Suprapubic skin (tissue), 4 donors: ENCODE data around the gene TUT1. TPM values are rescaled to one million over a fixed set of nuclear protein-coding genes. Genes with fewer than 3 reads are reported as not detected.

ENCODE experiments used
- DNase-seq, 2 donors: peaks; one replicate each; pipeline ENCODE4 v3.0.0-alpha.2; 2019; ENCODE audit warnings: low spot score in 2 of 2
- H3K27ac ChIP-seq: fragments of 200-600 bp; sonication (generic); one replicate; pipeline ENCODE4 v1.5.1; 2019
- H3K27me3 ChIP-seq: fragments of 200-600 bp; sonication (generic); one replicate; pipeline ENCODE4 v1.5.1; 2019
- H3K36me3 ChIP-seq: fragments of 200-600 bp; sonication (generic); one replicate; pipeline ENCODE4 v1.5.1; 2019
- H3K4me1 ChIP-seq: fragments of 200-600 bp; sonication (generic); one replicate; pipeline ENCODE4 v1.5.1; 2019
- H3K4me3 ChIP-seq: fragments of 200-600 bp; sonication (generic); one replicate; pipeline ENCODE4 v1.5.1; 2019; ENCODE audit warnings: mild to moderate bottlenecking
- H3K9me3 ChIP-seq: fragments of 200-600 bp; sonication (generic); one replicate; pipeline ENCODE4 v1.5.1; 2019
- EP300 ChIP-seq: sonication (generic); formaldehyde crosslinking; IDR thresholded peaks from one replicate; pipeline ENCODE4 v1.6.1; 2017; ENCODE audit warnings: antibody characterized with exemption
- POLR2A ChIP-seq, 2 donors: fragments of 450-650 bp; IDR thresholded peaks; one replicate each; pipeline ENCODE4 v1.6.1; 2017; ENCODE audit warnings: antibody characterized with exemption in 2 of 2, mild to moderate bottlenecking in 2 of 2, moderate library complexity in 2 of 2
- POLR2AphosphoS5 ChIP-seq, 3 donors: sonication (generic); formaldehyde crosslinking; IDR thresholded peaks; one replicate each; pipeline ENCODE4 v1.6.1; 2017; ENCODE audit warnings: antibody characterized with exemption in 3 of 3
- WGBS: methylation state at CpG from one replicate; pipeline ENCODE4 v1.1.5; 2018; 5-methylcytosine and 5-hydroxymethylcytosine counted together
- total RNA-seq, 4 donors: library from RNA; depleted of rRNA; stranded (reverse); fragments of >200 nt; gene quantifications; one replicate each; pipeline ENCODE4 v1.1.0, GENCODE V29; 2016
- TF ChIP-seq, protein P1 (sequence below), 2 donors: fragments of 200-600 bp in 1 of 2; fragments of 450-650 bp in 1 of 2; sonication (generic) in 1 of 2; IDR thresholded peaks; one replicate each; pipeline ENCODE4 v1.5.1; 2016 to 2019; ENCODE audit warnings: antibody characterized with exemption in 2 of 2, mild to moderate bottlenecking in 1 of 2, moderate library complexity in 1 of 2

The TUT1 gene
- total RNA-seq, 4 donors from 2014 or later, result 8.0 to 16.3 (median 12.5) TPM

DNA sequence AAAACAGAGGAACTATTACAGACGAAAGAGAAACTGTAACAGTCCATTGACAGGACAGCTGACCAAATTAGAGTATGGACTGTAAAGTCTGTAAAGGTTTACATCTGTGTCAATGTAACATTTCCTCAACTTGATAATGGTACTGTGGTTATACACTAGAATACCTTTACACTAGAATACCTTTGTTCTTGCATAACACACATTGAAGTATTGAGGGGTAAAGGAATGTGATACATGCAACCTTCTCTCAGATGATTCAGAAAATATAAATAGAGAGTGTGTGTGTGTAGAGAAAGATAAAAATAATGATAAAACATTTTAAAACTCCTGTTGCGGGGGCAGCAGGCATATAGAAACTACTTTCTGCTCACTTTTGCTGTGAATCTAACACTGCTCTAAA lies 12.1 kb downstream of the TUT1 start:
- 89% methylated on average over 2 of the region's 2 CpGs for WGBS
- no peak overlapping the region for H3K27ac ChIP-seq
- no peaks in the 10 kb centered on the region for H3K9me3 ChIP-seq

DNA sequence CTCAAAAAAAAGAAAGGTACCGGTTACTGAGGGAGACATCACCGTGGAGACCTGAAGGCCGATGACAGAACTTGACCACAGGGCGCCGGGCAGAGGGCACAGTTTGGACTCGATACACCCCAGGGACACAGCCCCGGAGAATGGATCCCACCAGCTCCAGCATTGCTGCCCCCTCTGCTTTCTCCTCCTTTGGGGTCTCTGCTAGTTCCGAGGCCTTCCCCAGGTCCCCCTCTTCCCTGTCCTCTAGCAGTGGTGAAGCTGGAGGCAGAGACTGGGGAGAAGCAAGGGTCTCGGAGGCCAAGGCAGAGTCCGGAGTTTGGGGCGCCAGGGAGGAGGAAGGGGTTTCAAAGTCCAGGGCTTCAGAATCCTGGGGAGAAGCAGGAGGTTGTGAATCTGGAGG lies 12.8 kb downstream of the TUT1 start:
- 94% methylated on average over 11 of the region's 11 CpGs for WGBS
- no peak for DNase-seq

More for the DNA sequence above, 12.1 kb downstream of the TUT1 start:
- DNase-seq, result no peak
- Histone ChIP-seq H3K4me1 (peaks cover 25% of the 10 kb centered on the region), H3K27me3 (no peaks in the 10 kb centered on the region), H3K4me3 (no peak overlapping the region), H3K36me3 (peaks cover 52% of the 10 kb centered on the region)
- TF ChIP-seq POLR2AphosphoS5 (IDR thresholded peaks at IDR 0.05), result no peak
- TF ChIP-seq EP300, result no peak
- TF ChIP-seq, protein P1, sequence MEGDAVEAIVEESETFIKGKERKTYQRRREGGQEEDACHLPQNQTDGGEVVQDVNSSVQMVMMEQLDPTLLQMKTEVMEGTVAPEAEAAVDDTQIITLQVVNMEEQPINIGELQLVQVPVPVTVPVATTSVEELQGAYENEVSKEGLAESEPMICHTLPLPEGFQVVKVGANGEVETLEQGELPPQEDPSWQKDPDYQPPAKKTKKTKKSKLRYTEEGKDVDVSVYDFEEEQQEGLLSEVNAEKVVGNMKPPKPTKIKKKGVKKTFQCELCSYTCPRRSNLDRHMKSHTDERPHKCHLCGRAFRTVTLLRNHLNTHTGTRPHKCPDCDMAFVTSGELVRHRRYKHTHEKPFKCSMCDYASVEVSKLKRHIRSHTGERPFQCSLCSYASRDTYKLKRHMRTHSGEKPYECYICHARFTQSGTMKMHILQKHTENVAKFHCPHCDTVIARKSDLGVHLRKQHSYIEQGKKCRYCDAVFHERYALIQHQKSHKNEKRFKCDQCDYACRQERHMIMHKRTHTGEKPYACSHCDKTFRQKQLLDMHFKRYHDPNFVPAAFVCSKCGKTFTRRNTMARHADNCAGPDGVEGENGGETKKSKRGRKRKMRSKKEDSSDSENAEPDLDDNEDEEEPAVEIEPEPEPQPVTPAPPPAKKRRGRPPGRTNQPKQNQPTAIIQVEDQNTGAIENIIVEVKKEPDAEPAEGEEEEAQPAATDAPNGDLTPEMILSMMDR (IDR thresholded peaks at IDR 0.05), result no peak
- TF ChIP-seq POLR2A (IDR thresholded peaks at IDR 0.05), result no peak

GRCh38 chr11:62577046-62577714 lies 14.1 kb downstream of the TUT1 start:
- WGBS, result 64% methylated on average over 11 of the region's 12 CpGs
- no peaks in the 10 kb centered on the region for H3K9me3 ChIP-seq
- H3K27ac ChIP-seq, result peak overlapping the region; percentile 58
- H3K36me3 ChIP-seq, result peaks cover 49% of the 10 kb centered on the region
- peaks cover 37% of the 10 kb centered on the region for H3K4me1 ChIP-seq
- H3K4me3 ChIP-seq, result no peak overlapping the region
- TF ChIP-seq POLR2A (IDR thresholded peaks at IDR 0.05) (no peak), POLR2AphosphoS5 (IDR thresholded peaks at IDR 0.05) (no peak), EP300 (no peak)
- TF ChIP-seq, protein P1 (IDR thresholded peaks at IDR 0.05), result no peak
- no peaks in the 10 kb centered on the region for H3K27me3 ChIP-seq
- DNase-seq, result no peak

More for the DNA sequence above, 12.8 kb downstream of the TUT1 start:
- Histone ChIP-seq H3K9me3 (no peaks in the 10 kb centered on the region), H3K4me1 (peaks cover 25% of the 10 kb centered on the region), H3K4me3 (no peak overlapping the region), H3K27me3 (no peaks in the 10 kb centered on the region), H3K36me3 (peaks cover 52% of the 10 kb centered on the region), H3K27ac (no peak overlapping the region)
- TF ChIP-seq, protein P1 (IDR thresholded peaks at IDR 0.05), result no peak
- TF ChIP-seq POLR2A (IDR thresholded peaks at IDR 0.05) (no peak), EP300 (no peak), POLR2AphosphoS5 (IDR thresholded peaks at IDR 0.05) (no peak)

DNA sequence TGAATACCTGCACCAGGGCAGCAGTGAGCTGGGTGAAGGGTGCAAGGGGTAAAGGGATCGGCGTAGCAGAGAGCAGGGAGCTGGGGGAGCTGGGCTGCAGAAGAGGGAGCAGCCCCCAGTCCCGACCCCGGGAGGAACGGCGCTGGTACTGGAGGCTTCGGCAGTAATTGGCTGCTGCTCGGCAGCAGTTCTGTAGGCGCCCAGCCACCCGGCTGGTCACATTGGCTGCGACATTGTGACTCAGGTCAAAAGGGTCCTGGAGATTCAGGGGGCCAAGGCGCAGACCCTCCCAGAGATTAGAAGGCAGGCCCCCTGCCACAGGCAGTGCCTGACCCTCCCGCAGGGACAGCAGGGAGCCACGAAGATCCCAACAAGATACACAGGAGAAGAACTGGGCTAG lies 15.5 kb downstream of the TUT1 start:
- Histone ChIP-seq H3K4me1 (peaks cover 44% of the 10 kb centered on the region), H3K27ac (peak overlapping the region; percentile 93), H3K36me3 (peaks cover 47% of the 10 kb centered on the region), H3K4me3 (peak overlapping the region; percentile 92), H3K27me3 (no peaks in the 10 kb centered on the region), H3K9me3 (no peaks in the 10 kb centered on the region)
- 80% methylated on average over 14 of the region's 14 CpGs for WGBS
- TF ChIP-seq, protein P1 (IDR thresholded peaks at IDR 0.05), result no peak
- TF ChIP-seq POLR2A (IDR thresholded peaks at IDR 0.05) (no peak), POLR2AphosphoS5 (IDR thresholded peaks at IDR 0.05) (no peak), EP300 (no peak)
- DNase-seq, result no peak

DNA sequence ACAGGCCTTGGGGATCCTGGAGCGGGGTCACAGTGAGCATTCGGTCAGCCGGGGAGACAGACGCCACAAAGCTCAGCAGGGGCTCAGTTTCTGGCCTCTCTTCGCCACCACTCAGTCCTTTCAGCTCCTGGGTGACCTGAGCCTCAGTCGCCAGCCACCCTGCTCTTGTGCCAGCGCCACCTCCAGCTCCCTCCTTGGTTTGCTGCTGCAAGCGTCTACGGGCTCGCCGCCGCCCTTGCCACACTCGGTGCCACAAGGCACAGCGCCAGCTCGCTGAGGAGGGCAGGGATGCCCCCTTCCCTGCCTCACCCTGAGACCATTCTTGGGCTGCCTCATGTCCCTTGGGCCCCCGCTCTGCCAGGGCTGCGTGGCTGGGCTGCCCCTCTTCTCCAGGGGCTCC lies 16.2 kb downstream of the TUT1 start:
- Histone ChIP-seq H3K27ac (peak overlapping the region; percentile 93), H3K4me3 (peak overlapping the region; percentile 92), H3K9me3 (no peaks in the 10 kb centered on the region), H3K27me3 (no peaks in the 10 kb centered on the region), H3K36me3 (peaks cover 53% of the 10 kb centered on the region), H3K4me1 (peaks cover 45% of the 10 kb centered on the region)
- DNase-seq, result peak in 1 of 2 donors; percentile 67
- TF ChIP-seq POLR2AphosphoS5 (IDR thresholded peaks at IDR 0.05), result no peak
- TF ChIP-seq, protein P1 (IDR thresholded peaks at IDR 0.05), result no peak
- TF ChIP-seq POLR2A (IDR thresholded peaks at IDR 0.05), result no peak
- TF ChIP-seq EP300, result no peak
- WGBS, result 37% methylated on average over 17 of the region's 17 CpGs
